ENCODE data around the gene TRIM15. TPM values are rescaled to one million over a fixed set of nuclear protein-coding genes. Genes with fewer than 3 reads are reported as not detected.

The TRIM15 gene
- total RNA-seq, 1 experiment from 2014 or later, result not detected

GRCh38 chr6:30175765-30176164 is 12.4 kb downstream of the TRIM15 start:
- Histone ChIP-seq H3K9me3 (ENCODE audit: low read length) (peaks cover 11% of the 10 kb centered on the region; the same call in 1 of the 2 replicates), H3K4me3 (ENCODE audit: low read length) (no peak overlapping the region), H4K20me1 (ENCODE audit: low read length) (no peaks in the 10 kb centered on the region), H3K79me2 (ENCODE audit: low read length) (no peaks in the 10 kb centered on the region), H3K4me1 (ENCODE audit: insufficient read depth, low read length) (no peaks in the 10 kb centered on the region), H2AFZ (ENCODE audit: low read length) (no peak overlapping the region), H3K36me3 (ENCODE audit: low read depth, low read length) (no peaks in the 10 kb centered on the region), H3K9me2 (replicated peaks; ENCODE audit: low read length) (no peaks in the 10 kb centered on the region), H3K9ac (ENCODE audit: low read length) (no peak overlapping the region), H3K27me3 (ENCODE audit: low read length) (peaks cover 40% of the 10 kb centered on the region), H3F3A (ENCODE audit: low read length, unreplicated experiment) (no peaks in the 10 kb centered on the region), H3K4me2 (ENCODE audit: low read length) (no peak overlapping the region), H3K27ac (ENCODE audit: low read length) (no peak overlapping the region)
- no peak for DNase-seq
- CTCF ChIA-PET, result no interaction called here
- BruUV-seq (replicated peaks), result no TSS peak
- TF ChIP-seq CTCF (conservative IDR thresholded peaks at IDR 0.05; ENCODE audit: low read depth, low read length) (no peak), EZH2phosphoT487 (IDR thresholded peaks at IDR 0.05; ENCODE audit: borderline replicate concordance, low read length) (no peak), EZH2 (IDR thresholded peaks at IDR 0.05; ENCODE audit: low read length, unreplicated experiment) (no peak)
- intact Hi-C loops (cut with micrococcal nuclease), result loop anchor here (10.0 kb wide), 1 partner anchor 321 kb away; no protein-coding TSS in a partner anchor
- no peak for ATAC-seq
- POLR2A ChIA-PET (ENCODE audit: unreplicated experiment), result no interaction called here

GRCh38 chr6:30178837-30179236 is 15.5 kb downstream of the TRIM15 start:
- Histone ChIP-seq H3K4me1 (ENCODE audit: insufficient read depth, low read length) (no peaks in the 10 kb centered on the region), H3K9me2 (replicated peaks; ENCODE audit: low read length) (no peaks in the 10 kb centered on the region), H4K20me1 (ENCODE audit: low read length) (no peaks in the 10 kb centered on the region), H3K27me3 (ENCODE audit: low read length) (peaks cover 29% of the 10 kb centered on the region), H3K27ac (ENCODE audit: low read length) (no peak overlapping the region), H3K4me3 (ENCODE audit: low read length) (no peak overlapping the region), H3F3A (ENCODE audit: low read length, unreplicated experiment) (no peaks in the 10 kb centered on the region), H3K9ac (ENCODE audit: low read length) (no peak overlapping the region), H3K9me3 (ENCODE audit: low read length) (peaks cover 11% of the 10 kb centered on the region; the same call in 1 of the 2 replicates), H3K36me3 (ENCODE audit: low read depth, low read length) (no peaks in the 10 kb centered on the region), H3K79me2 (ENCODE audit: low read length) (no peaks in the 10 kb centered on the region), H3K4me2 (ENCODE audit: low read length) (no peak overlapping the region), H2AFZ (ENCODE audit: low read length) (no peak overlapping the region)
- BruUV-seq (replicated peaks), result no TSS peak
- intact Hi-C loops (cut with micrococcal nuclease), result loop anchor here (10.0 kb wide), 1 partner anchor 324 kb away; no protein-coding TSS in a partner anchor
- no peak for TF ChIP-seq CTCF (conservative IDR thresholded peaks at IDR 0.05; ENCODE audit: low read depth, low read length)
- no peak for TF ChIP-seq EZH2 (IDR thresholded peaks at IDR 0.05; ENCODE audit: low read length, unreplicated experiment)
- TF ChIP-seq EZH2phosphoT487 (IDR thresholded peaks at IDR 0.05; ENCODE audit: borderline replicate concordance, low read length), result no peak
- ATAC-seq (no peak), DNase-seq (no peak)
- ChIA-PET POLR2A (ENCODE audit: unreplicated experiment) (no interaction called here), CTCF (no interaction called here)

- H4K20me1 ChIP-seq (ENCODE audit: low read length), result no peaks in the 10 kb centered on the region
- H3K9me2 ChIP-seq (replicated peaks; ENCODE audit: low read length), result no peaks in the 10 kb centered on the region
- H3F3A ChIP-seq (ENCODE audit: low read length, unreplicated experiment), result no peaks in the 10 kb centered on the region
- intact Hi-C loops (cut with micrococcal nuclease), result no loop called here
- DNase-seq (no peak), ATAC-seq (no peak)
- H3K4me1 ChIP-seq (ENCODE audit: insufficient read depth, low read length), result no peaks in the 10 kb centered on the region
- TF ChIP-seq EZH2 (IDR thresholded peaks at IDR 0.05; ENCODE audit: low read length, unreplicated experiment), result no peak
- no peak for TF ChIP-seq CTCF (conservative IDR thresholded peaks at IDR 0.05; ENCODE audit: low read depth, low read length)
- no peak for TF ChIP-seq EZH2phosphoT487 (IDR thresholded peaks at IDR 0.05; ENCODE audit: borderline replicate concordance, low read length)
- H3K9me3 ChIP-seq (ENCODE audit: low read length), result peaks cover 11% of the 10 kb centered on the region; the same call in 1 of the 2 replicates
- H3K4me3 ChIP-seq (ENCODE audit: low read length), result no peak overlapping the region
- H3K27me3 ChIP-seq (ENCODE audit: low read length), result peaks cover 26% of the 10 kb centered on the region
- H3K36me3 ChIP-seq (ENCODE audit: low read depth, low read length), result no peaks in the 10 kb centered on the region; the same call in 1 of the 2 replicates
- no peaks in the 10 kb centered on the region for H3K79me2 ChIP-seq (ENCODE audit: low read length)
- ChIA-PET CTCF (no interaction called here), POLR2A (ENCODE audit: unreplicated experiment) (no interaction called here)
- H3K9ac ChIP-seq (ENCODE audit: low read length), result no peak overlapping the region
- no TSS peak for BruUV-seq (replicated peaks)
- no peak overlapping the region for H3K27ac ChIP-seq (ENCODE audit: low read length)
- H2AFZ ChIP-seq (ENCODE audit: low read length), result no peak overlapping the region
- no peak overlapping the region for H3K4me2 ChIP-seq (ENCODE audit: low read length)
Observed at GRCh38 chr6:30180145-30180544, 16.8 kb downstream of the TRIM15 start.

All from PC-3 (cell line).